Stimulated activated memory B cell treated with anti-CD40 and anti-IgM and Interleukin-4, amounts not matched to agents 10 μg/mL and 1 μg/mL and 100 μg/mL, for 72 hours (primary cell): ENCODE data around the gene WWOX.

Experiments
- ATAC-seq: fragments of 150-1000 bp; cut with Tn5 transposase; 2 replicates; pipeline ENCODE4 v1.10.0; 2021
- H3K27ac Mint-ChIP-seq: one replicate; pipeline ENCODE4 v1.8.0; 2022; ENCODE audit warnings: mild to moderate bottlenecking, mixed read lengths
- H3K27me3 Mint-ChIP-seq: one replicate; pipeline ENCODE4 v1.8.0; 2022; ENCODE audit warnings: mixed read lengths
- H3K36me3 Mint-ChIP-seq: one replicate; pipeline ENCODE4 v1.8.0; 2022; ENCODE audit warnings: mixed read lengths
- H3K4me1 Mint-ChIP-seq: one replicate; pipeline ENCODE4 v1.8.0; 2022; ENCODE audit warnings: mixed read lengths
- H3K4me3 Mint-ChIP-seq: one replicate; pipeline ENCODE4 v1.8.0; 2022; ENCODE audit warnings: mild to moderate bottlenecking, moderate library complexity, mixed read lengths
- H3K9me3 Mint-ChIP-seq: one replicate; pipeline ENCODE4 v1.8.0; 2022; ENCODE audit warnings: mixed read lengths

Gene WWOX

DNA sequence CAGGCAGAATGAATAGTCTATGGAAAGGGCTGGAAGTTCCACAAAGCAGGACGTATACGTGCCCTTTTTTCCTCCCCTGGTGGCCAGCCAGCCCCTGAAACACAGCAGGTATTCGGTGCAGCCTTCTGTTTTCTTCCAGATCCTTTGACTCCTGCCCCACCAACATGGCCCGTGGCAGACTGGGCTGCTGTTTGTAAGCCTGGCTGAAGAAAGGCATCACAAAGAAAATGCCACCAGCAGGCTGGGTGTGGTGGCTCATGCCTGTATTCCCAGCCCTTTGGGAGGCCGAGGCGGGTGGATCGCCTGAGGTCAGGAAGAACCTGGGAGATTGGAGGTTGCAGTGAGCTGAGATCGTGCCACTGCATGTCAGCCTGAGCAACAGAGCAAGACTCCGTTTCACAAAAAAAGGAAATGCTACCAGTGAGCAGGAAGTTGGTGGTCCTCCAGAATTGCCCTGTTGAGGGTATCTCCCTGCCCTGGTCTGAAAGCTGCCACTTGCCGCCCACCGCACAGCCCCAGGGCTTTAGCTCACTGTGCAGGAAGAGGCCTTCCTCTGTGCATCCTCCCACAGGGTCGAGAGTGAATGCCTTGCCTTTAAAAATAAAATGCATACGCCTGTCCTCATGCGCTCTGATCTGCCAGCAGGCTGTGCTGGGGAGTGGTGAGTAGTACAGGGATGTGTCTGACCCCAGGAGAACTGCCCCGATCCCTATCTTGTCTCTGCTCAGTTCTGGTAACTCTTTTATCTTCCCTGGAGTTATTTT is 913.4 kb downstream of the WWOX start:
- peaks cover 12% of the 10 kb centered on the region for H3K27me3 Mint-ChIP-seq
- peaks cover 24% of the 10 kb centered on the region for H3K4me1 Mint-ChIP-seq
- no peaks in the 10 kb centered on the region for H3K9me3 Mint-ChIP-seq
- H3K36me3 Mint-ChIP-seq: peaks cover 7% of the 10 kb centered on the region
- H3K4me3 Mint-ChIP-seq: no peak overlapping the region
- peak overlapping the region; percentile 5 for H3K27ac Mint-ChIP-seq
- ATAC-seq: peak; percentile 93

DNA sequence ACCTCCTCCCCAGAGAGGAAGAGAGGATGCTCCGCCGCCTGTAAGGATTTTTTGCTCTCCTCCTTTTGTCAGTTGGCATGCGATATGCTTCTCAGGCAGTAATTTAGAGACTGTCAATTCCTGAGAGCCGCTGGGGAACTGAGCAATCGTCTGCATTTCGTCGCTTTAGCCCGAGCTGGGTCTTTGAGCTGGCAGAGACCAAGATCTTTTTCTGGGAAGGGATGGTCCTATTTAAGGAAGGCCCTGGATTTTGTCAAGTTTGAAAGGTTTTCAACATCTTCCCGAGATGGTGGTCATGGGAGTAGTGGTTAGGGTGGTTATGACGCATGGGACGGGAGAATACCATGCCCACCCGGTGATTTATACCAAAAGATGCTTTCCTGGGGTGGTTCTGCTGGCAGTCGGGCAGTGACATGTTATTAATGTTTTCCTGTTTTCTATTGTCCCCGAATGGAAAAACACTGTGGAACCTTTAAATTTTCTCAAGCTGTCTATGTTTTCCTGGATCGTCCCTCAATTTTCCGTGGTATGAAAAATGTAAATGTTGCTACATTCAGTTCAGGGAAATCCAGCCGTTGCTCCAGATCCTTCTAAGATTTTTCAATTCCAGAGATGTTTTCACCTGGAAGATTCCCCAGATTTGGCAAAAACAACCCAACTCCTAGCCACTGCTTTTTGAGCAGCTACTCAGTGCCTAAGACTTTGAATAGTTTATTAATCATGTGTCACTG is 914.6 kb downstream of the WWOX start:
- H3K9me3 Mint-ChIP-seq: no peaks in the 10 kb centered on the region
- peaks cover 12% of the 10 kb centered on the region for H3K27me3 Mint-ChIP-seq
- no peak overlapping the region for H3K27ac Mint-ChIP-seq
- peaks cover 7% of the 10 kb centered on the region for H3K36me3 Mint-ChIP-seq
- no peak for ATAC-seq
- H3K4me1 Mint-ChIP-seq: peaks cover 32% of the 10 kb centered on the region
- peak overlapping the region; percentile 13 for H3K4me3 Mint-ChIP-seq

DNA sequence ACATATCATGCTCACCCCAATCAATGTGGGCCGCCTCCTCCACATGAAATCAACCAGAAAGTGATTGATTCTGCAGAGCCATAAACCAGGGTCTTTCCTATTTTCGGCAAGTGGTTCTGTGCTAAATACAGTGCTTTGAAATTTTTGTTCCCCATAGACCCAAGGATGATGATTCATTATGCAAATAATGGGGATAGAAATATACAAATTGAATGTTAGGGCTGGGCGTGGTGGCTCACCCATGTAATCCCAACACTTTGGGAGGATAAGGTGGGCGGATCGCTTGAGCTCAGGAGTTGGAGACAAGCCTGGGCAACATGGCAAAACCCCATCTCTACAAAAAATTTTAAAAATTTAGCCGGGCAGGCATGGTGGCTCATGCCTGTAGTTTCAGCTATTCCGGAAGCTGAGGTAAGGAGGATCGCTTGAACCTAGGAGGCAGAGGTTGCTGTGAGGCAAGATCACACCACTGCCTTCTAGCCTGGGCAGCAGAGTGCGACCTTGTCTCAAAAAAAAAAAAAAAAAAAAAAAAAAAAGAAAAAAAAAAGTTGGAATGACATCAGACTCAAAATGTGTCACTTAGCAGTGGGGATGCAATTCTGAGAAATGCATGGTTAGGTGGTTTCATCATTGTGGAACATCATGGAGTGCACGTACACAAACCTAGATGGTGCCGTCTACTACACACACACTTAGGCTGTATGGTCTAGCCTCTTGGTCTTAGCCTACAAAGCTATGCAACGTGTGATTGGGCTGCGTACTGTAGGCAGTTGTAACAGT is 919.4 kb downstream of the WWOX start:
- Mint-ChIP-seq H3K36me3 (peaks cover 7% of the 10 kb centered on the region), H3K4me3 (no peak overlapping the region), H3K4me1 (peaks cover 9% of the 10 kb centered on the region), H3K9me3 (no peaks in the 10 kb centered on the region), H3K27ac (no peak overlapping the region), H3K27me3 (peaks cover 12% of the 10 kb centered on the region)
- ATAC-seq: no peak

DNA sequence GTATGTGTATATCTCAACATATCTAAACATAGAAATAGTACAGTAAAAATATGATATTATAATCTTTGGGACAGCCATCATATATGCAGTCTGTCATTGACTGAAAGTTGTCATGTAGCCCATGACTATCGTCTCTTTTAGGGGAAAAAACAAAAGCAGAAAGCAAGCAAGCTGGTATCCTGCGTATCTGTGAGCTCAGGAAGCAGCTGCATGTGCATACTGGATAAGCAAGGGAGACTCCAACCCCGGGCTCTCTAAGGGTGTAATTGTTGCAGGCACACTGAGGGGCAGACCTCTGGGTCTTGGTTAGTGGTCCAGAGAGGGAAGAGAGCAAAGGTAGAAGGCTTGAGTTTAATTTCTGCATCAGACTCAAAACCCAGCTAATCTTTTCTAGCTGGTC is 920.0 kb downstream of the WWOX start:
- Mint-ChIP-seq H3K4me1 (peaks cover 7% of the 10 kb centered on the region), H3K27ac (no peak overlapping the region), H3K27me3 (peaks cover 12% of the 10 kb centered on the region), H3K9me3 (no peaks in the 10 kb centered on the region), H3K36me3 (peaks cover 7% of the 10 kb centered on the region), H3K4me3 (no peak overlapping the region)
- ATAC-seq: no peak

DNA sequence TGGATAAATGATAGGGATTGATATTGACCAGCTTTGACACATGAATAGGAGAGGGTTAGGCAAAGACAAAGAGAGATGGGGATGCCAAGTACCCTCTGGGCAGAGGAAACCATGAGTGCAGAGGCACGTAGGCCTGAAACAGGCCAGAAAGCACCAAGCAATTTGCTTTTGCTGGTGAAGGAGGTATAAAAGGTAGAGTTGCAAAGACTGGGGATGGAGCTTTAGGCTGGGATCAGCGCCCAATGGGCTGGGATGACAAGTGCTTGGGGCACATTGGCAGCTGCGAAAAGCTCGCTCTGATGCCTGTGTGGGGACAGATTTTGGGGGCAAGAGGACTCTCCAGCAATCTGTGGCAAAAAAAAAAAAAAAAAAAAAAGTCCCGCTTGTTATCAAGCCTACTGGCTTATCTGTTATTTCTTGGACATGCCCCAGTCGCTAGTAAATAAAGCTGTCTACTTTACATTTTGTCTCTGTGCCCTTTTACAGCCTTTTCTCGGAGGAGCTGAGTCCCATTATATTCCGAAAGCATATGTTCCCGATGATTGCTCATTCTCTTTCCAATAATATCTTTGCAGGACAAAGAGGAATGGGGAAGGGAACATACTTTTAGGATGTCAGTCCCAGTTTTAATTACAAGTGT is 922.7 kb downstream of the WWOX start:
- ATAC-seq: no peak
- H3K4me1 Mint-ChIP-seq: peaks cover 7% of the 10 kb centered on the region
- H3K27me3 Mint-ChIP-seq: no peaks in the 10 kb centered on the region
- H3K36me3 Mint-ChIP-seq: no peaks in the 10 kb centered on the region
- no peak overlapping the region for H3K4me3 Mint-ChIP-seq
- H3K9me3 Mint-ChIP-seq: peaks cover 3% of the 10 kb centered on the region
- no peak overlapping the region for H3K27ac Mint-ChIP-seq

DNA sequence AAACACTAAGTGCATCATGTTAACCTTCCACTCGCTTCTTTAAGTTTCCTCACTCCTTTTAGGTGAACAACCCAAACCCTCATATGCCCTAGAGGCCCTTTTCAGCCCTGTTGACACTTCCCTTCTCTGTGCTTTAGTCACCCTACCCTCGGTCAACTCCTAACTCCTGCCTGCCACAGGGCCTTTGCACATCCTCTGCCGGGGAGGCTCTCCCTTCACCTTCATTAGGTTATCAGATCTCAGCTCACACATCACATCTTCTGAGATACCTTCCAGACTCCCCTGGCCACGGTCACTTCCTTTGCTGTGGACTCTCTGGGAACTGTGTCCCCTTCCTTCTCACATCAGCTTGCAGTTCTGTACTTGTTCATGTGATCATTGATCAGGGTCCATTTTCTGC is 926.7 kb downstream of the WWOX start:
- ATAC-seq: no peak
- no peaks in the 10 kb centered on the region for H3K36me3 Mint-ChIP-seq
- H3K4me1 Mint-ChIP-seq: no peaks in the 10 kb centered on the region
- no peak overlapping the region for H3K4me3 Mint-ChIP-seq
- peaks cover 3% of the 10 kb centered on the region for H3K9me3 Mint-ChIP-seq
- H3K27ac Mint-ChIP-seq: no peak overlapping the region
- no peaks in the 10 kb centered on the region for H3K27me3 Mint-ChIP-seq

DNA sequence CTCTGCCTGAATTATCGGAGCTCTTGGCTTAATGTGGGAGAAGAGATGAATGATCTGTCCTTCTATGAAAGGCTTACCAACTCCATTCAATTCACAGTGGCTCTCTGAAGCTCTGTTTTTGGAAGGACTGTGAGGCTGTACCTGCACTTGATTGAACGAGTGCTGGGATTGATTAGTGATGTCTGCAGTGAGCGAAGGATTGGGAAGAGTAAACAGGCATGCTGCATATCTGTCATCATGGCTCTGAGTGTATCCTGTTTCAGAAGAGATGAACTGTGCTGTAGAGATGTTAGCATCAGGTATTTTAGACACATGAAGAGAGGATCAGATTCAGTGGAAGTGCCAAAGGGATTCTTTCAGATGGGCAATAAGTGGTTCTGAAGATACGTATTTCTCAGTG is 937.1 kb downstream of the WWOX start:
- Mint-ChIP-seq H3K27me3 (no peaks in the 10 kb centered on the region), H3K4me1 (no peaks in the 10 kb centered on the region), H3K36me3 (peaks cover 6% of the 10 kb centered on the region), H3K27ac (no peak overlapping the region), H3K9me3 (peaks cover 4% of the 10 kb centered on the region), H3K4me3 (no peak overlapping the region)
- ATAC-seq: no peak

DNA sequence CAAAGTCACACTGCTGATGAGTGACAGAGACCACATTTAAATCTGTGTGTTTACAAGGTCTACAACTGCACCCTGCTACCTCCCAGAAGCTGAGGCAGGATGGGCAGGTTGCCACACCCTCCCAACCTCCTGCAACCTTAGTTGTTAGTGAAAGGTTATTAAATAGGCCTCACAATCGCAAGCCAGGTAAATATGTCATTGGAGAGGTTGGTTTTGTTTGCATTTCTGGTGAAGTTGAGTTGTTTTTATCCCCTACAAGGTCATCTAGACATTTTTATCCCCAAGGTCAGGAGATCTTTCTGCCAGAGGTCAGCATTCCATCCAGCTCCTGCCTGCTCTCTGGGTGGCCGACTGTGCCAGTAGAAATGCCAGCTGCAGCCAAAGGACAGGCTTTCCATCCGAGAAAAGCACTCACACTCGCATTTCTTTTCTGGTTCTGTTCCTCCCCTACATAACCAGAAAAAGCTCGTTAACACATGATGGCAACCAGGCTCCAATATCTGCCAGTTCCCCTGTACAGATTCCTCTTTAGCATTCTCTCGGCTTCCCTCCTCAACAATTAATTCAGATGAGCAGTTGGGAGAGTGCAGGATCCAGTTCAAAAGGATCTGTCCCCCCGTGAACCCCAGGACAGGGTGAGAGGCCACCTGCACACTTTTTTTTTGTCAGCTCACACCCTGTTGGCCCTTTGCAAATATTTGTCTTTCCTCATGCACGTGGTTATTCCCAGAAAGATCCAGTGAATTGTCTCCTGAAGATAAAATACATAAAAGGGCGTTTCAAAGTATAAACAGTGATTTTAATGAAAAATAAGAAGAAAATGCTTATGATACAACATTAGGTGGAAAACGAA is 938.3 kb downstream of the WWOX start:
- no peak for ATAC-seq
- H3K4me1 Mint-ChIP-seq: no peaks in the 10 kb centered on the region
- H3K27ac Mint-ChIP-seq: no peak overlapping the region
- peaks cover 6% of the 10 kb centered on the region for H3K36me3 Mint-ChIP-seq
- no peaks in the 10 kb centered on the region for H3K27me3 Mint-ChIP-seq
- H3K9me3 Mint-ChIP-seq: peaks cover 4% of the 10 kb centered on the region
- no peak overlapping the region for H3K4me3 Mint-ChIP-seq

DNA sequence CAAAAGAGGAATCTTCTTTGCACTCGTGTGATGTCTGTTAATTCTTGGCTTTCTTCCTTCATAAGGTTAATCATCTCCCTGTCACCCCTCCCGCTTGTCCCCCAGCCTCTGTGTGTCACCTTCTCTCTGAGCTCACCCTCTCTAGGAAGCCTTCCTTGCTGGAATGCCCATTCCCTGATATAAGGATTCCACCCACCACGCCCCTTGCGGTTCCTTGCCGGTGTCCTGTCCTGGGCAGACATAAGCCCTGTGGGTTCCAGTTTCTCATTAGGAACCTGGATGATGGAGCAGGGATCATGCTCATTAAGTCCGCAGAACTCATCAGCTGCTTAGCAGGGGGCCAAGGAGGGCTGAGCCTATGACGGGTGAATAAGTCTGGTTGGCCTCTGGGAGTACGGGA is 941.8 kb downstream of the WWOX start:
- Mint-ChIP-seq H3K27ac (no peak overlapping the region), H3K4me3 (no peak overlapping the region)
- ATAC-seq: no peak

DNA sequence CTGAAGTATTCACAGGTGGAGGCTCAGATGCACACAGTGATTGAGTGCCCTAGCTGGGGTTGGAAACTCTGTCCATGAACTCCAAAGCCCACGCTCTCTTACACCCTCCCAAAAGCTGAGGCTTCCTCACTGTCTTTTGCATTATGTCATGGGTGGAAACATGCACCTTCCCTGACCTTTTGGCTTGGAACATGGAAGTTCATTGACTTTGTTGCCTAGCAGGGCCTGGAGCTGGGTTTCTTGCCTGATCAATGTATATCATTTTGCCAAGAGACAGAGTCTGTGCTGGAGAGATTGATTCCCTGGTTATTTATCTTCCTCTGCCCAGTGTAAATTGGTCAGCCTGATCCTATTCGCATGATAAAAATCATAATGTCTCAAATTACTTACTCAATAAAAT is 942.7 kb downstream of the WWOX start:
- no peak overlapping the region for H3K4me3 Mint-ChIP-seq
- no peaks in the 10 kb centered on the region for H3K9me3 Mint-ChIP-seq
- no peaks in the 10 kb centered on the region for H3K36me3 Mint-ChIP-seq
- ATAC-seq: no peak
- H3K27ac Mint-ChIP-seq: no peak overlapping the region
- no peaks in the 10 kb centered on the region for H3K27me3 Mint-ChIP-seq
- H3K4me1 Mint-ChIP-seq: no peaks in the 10 kb centered on the region

More for the DNA sequence above, 941.8 kb downstream of the WWOX start:
- H3K9me3 Mint-ChIP-seq: no peaks in the 10 kb centered on the region
- no peaks in the 10 kb centered on the region for H3K36me3 Mint-ChIP-seq
- H3K27me3 Mint-ChIP-seq: no peaks in the 10 kb centered on the region
- no peaks in the 10 kb centered on the region for H3K4me1 Mint-ChIP-seq

DNA sequence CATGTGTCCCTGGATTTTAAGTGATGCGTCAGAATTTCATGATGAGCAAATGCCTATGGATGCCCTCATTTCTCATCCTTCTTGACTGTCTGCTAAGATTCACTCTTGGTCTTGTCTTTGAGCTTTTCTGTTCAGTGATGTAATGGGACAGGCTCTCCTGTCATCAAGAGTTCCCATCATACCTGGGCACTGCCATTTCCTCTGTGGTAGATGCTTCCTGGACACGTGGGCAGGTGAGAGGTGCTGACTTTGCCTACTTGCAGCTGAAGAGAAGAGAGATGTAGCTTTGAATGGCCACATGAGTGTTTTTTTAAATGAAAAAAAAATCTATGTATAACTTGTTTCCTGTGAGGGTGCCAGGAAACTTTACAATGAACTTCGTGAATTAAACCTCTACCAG is 943.4 kb downstream of the WWOX start:
- H3K27ac Mint-ChIP-seq: no peak overlapping the region
- H3K4me3 Mint-ChIP-seq: no peak overlapping the region
- no peaks in the 10 kb centered on the region for H3K9me3 Mint-ChIP-seq
- H3K27me3 Mint-ChIP-seq: no peaks in the 10 kb centered on the region
- H3K4me1 Mint-ChIP-seq: no peaks in the 10 kb centered on the region
- no peak for ATAC-seq
- no peaks in the 10 kb centered on the region for H3K36me3 Mint-ChIP-seq

DNA sequence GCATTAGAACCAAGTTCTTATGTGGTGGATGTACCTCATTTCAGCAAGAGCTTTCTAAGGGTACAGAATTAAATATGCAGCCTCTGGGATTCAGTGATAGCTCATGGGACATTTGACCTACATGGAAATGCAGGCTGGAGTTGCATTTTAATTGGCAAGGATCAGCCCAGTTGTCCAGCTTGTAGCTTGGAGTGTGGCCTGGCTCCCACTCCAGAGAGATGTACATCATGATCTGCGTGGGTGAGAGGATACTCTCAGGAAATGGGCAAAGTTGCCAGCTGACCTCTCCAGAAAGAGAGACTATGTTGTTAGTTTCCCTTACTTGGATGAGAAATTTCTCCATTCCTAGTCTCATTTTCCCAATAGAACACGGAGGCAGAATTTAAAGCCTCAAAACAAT is 945.7 kb downstream of the WWOX start:
- ATAC-seq: no peak
- Mint-ChIP-seq H3K4me1 (no peaks in the 10 kb centered on the region), H3K27me3 (no peaks in the 10 kb centered on the region), H3K27ac (no peak overlapping the region), H3K36me3 (no peaks in the 10 kb centered on the region), H3K9me3 (no peaks in the 10 kb centered on the region), H3K4me3 (no peak overlapping the region)

DNA sequence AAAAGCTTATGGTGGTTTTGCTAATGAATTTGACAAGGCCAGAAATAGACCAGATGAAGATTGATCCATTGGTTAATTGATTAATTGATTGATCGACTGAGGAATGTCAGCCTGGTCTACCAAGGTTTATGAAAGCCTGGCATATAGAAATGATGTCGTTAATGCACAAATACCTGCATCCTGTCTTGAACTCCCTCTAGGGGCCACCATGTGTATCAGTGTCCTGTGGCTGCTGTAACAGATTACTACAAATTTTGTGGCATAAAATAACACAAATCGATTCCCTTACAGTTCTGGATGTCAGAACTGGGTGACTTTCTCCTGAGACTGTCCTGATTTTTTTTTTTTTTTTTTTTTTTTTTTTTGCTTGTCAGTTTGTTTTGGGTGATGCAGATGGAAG is 947.9 kb downstream of the WWOX start:
- ATAC-seq: no peak
- Mint-ChIP-seq H3K4me1 (no peaks in the 10 kb centered on the region), H3K4me3 (no peak overlapping the region), H3K9me3 (no peaks in the 10 kb centered on the region), H3K27me3 (no peaks in the 10 kb centered on the region), H3K27ac (no peak overlapping the region), H3K36me3 (no peaks in the 10 kb centered on the region)

DNA sequence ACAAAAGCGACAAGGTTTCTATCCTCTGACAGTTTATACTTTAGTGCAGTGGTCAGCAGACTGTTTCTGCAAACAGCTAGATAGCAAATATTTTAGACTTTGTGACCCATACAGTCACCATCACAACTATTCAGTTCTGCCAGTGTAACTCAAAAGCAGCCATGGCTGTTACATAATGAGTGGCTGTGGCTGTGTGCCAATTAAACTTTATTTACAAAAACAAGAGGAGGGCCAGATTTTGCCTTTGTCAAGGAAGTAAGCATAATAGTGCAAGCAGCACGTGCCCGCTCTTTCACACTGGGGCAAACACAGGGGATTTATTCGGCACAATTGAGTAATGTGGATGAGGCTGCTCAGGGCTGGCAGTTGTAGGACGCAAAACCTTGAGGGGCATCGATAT is 949.6 kb downstream of the WWOX start:
- Mint-ChIP-seq H3K27me3 (no peaks in the 10 kb centered on the region), H3K4me1 (no peaks in the 10 kb centered on the region), H3K36me3 (no peaks in the 10 kb centered on the region), H3K4me3 (no peak overlapping the region), H3K9me3 (no peaks in the 10 kb centered on the region), H3K27ac (no peak overlapping the region)
- no peak for ATAC-seq
